ENCODE measurements around the gene IRAK2. TPM values are rescaled to one million over a fixed set of nuclear protein-coding genes. Genes with fewer than 3 reads are reported as not detected.

IRAK2 gene
- total RNA-seq, 4 donors from 2014 or later: 1.5 to 10.8 (median 4.7) TPM

DNA sequence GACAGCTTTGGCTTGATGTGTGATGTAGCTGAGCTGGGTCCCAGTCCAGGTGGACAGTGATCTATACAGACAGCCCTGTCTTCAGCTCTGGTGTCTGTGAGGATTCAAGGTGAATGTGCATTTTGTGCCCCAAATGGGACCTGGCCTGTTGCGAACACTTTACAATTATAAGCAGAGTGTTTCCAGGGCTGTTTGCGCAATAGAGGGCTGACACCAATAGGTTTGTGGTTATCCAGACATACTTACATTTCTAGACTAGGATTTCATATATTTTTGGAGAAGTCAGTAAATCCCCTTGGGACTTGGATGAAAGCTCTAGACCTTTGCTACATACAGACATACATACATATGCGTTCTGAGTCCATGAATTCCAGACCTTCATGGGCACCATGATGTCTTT lies 79.3 kb downstream of the IRAK2 start:
- no peak for DNase-seq (ENCODE audit: low spot score in 2 of 2)
- H3K4me1 ChIP-seq: peaks cover 0 to 8% (median 4%) of the 10 kb centered on the region in 4 donors
- 64 to 89% methylated on average over 3 of the region's 3 CpGs for WGBS, 2 donors
- no peak overlapping the region for H3K27ac ChIP-seq
- H3K27me3 ChIP-seq: no peaks in the 10 kb centered on the region
- peaks cover 0 to 20% (median 0%) of the 10 kb centered on the region in 4 donors for H3K9me3 ChIP-seq
- no peak overlapping the region for H3K4me3 ChIP-seq
- H3K36me3 ChIP-seq: peaks cover 0 to 30% (median 1%) of the 10 kb centered on the region in 3 donors
- TF ChIP-seq CTCF (IDR thresholded peaks at IDR 0.05) (no peak), POLR2A (IDR thresholded peaks at IDR 0.05) (no peak), EP300 (IDR thresholded peaks at IDR 0.05) (no peak)

GRCh38 chr3:10245081-10245712 lies 80.5 kb downstream of the IRAK2 start:
- Histone ChIP-seq H3K9me3 (peaks cover 0 to 20% (median 0%) of the 10 kb centered on the region in 4 donors), H3K27me3 (no peaks in the 10 kb centered on the region), H3K36me3 (peaks cover 0 to 23% (median 0%) of the 10 kb centered on the region in 3 donors), H3K4me3 (no peak overlapping the region), H3K4me1 (peaks cover 0 to 20% (median 14%) of the 10 kb centered on the region in 4 donors), H3K27ac (no peak overlapping the region)
- TF ChIP-seq POLR2A (IDR thresholded peaks at IDR 0.05) (no peak), EP300 (IDR thresholded peaks at IDR 0.05) (no peak), CTCF (IDR thresholded peaks at IDR 0.05) (no peak)
- DNase-seq (ENCODE audit: low spot score in 2 of 2): no peak
- WGBS, 2 donors: 89 to 94% methylated on average over 6 of the region's 6 CpGs

GRCh38 chr3:10247679-10248183 lies 83.0 kb downstream of the IRAK2 start:
- Histone ChIP-seq H3K27ac (peak overlapping the region; percentile 78 to 96 (median 90)), H3K4me1 (peaks cover 0 to 37% (median 23%) of the 10 kb centered on the region in 4 donors), H3K4me3 (peak overlapping the region; percentile 84 to 98 (median 87)), H3K9me3 (peaks cover 0 to 20% (median 0%) of the 10 kb centered on the region in 4 donors), H3K36me3 (peaks cover 0 to 30% (median 0%) of the 10 kb centered on the region in 3 donors), H3K27me3 (no peaks in the 10 kb centered on the region)
- 29 to 32% methylated on average over 14 of the region's 14 CpGs for WGBS, 2 donors
- no peak for DNase-seq (ENCODE audit: low spot score in 2 of 2)
- TF ChIP-seq CTCF (IDR thresholded peaks at IDR 0.05): no peak
- no peak for TF ChIP-seq POLR2A (IDR thresholded peaks at IDR 0.05)
- no peak for TF ChIP-seq EP300 (IDR thresholded peaks at IDR 0.05)

DNA sequence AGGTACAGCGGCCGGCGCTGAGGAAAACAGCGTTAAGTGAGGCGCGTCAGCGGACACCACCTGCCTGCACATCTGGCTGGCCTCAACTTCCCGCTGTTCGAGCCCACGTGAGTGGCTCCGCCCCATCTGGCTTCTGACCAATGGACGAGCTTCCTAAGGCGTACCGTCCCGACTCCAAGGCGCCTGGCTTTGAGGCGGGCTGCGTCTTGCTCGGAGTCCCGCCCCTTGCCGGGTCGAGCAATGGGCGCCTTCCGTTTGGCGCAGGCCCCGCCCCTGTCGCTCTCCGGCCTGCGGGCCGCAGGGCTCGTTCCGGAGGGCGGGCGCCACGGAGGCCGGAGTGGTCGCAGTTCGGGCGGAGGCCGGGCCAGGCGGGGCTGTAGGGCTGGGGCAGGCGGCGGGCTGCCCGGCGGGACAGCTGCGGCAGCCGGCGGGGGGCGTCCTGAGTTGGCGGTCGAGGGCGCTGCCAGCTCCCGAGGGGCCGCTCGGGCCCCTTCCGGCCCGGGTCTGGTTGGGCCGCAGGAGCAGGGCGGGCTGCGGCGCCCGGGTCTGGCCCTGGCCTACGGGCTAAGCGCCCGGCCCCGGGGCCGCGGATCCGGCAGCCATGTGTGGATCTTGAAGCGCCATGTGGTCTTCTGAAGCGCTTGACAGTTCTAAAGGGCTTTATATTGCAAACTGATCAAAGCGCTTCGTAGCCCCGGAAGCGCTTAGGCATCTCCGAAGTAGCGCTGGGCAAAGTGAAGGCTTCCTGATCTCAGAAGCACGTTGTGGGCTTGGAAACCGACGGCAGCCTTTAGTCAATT lies 83.7 kb downstream of the IRAK2 start, which contains the start of gene TATDN2:
TATDN2 (plus strand) TSS at position 276 of the 800 bp plus-strand sequence. CDS start 742 bp downstream, outside the sequence.
- Histone ChIP-seq H3K4me3 (peak within 1 kb of the TSS; percentile 84 to 98 (median 87)), H3K27me3 (no peaks in the 10 kb centered on the region), H3K4me1 (peaks cover 0 to 37% (median 23%) of the 10 kb centered on the region in 4 donors), H3K36me3 (peaks cover 0 to 30% (median 0%) of the 10 kb centered on the region in 3 donors), H3K27ac (peak within 1 kb of the TSS; percentile 78 to 96 (median 90)), H3K9me3 (peaks cover 0 to 20% (median 0%) of the 10 kb centered on the region in 4 donors)
- peak; percentile 93 to 96 for DNase-seq (ENCODE audit: low spot score in 2 of 2)
- WGBS, 2 donors: 0 to 1% methylated on average over 22 to 55 of the region's 80 CpGs
- TF ChIP-seq CTCF (IDR thresholded peaks at IDR 0.05) (peak in 2 of 5 experiments; percentile 7 to 45), EP300 (IDR thresholded peaks at IDR 0.05) (peak; percentile 55 to 83), POLR2A (IDR thresholded peaks at IDR 0.05) (peak; percentile 66 to 89)
